Left lung (tissue), 10 donors: ENCODE data around the gene AP4S1. TPM values are rescaled to one million over a fixed set of nuclear protein-coding genes. Genes with fewer than 3 reads are reported as not detected.
A peak's percentile ranks its signal among the peaks of the same experiment; 100 is the strongest.
"Not testable (repeated sequence)": the region's sequence is repeated elsewhere in the genome, so short reads cannot be mapped to it uniquely, and the experiment has no call there.

Source experiments
- ATAC-seq: fragments of 200-7000 bp; cut with Tn5 transposase; one replicate; pipeline ENCODE4 v1.9.1; 2020; ENCODE audit warnings: moderate library complexity
- DNase-seq, 4 donors: peaks; one replicate each; pipeline ENCODE4 v3.0.0-alpha.2; 2013 to 2020
- H3K27ac ChIP-seq, 2 donors: fragments of 200-600 bp; sonication (generic) in 1 of 2; one replicate each; pipeline versions ENCODE4 v1.5.0 to v1.8.0; 2020 to 2021
- H3K27me3 ChIP-seq, 2 donors: fragments of 200-600 bp; sonication (generic) in 1 of 2; one replicate each; pipeline versions ENCODE4 v1.5.0 to v1.8.0; 2020 to 2021
- H3K36me3 ChIP-seq, 2 donors: fragments of 200-600 bp; sonication (generic) in 1 of 2; one replicate each; pipeline versions ENCODE4 v1.5.0 to v1.8.0; 2020 to 2021
- H3K4me1 ChIP-seq, 2 donors: fragments of 200-600 bp; one replicate each; pipeline ENCODE4 v1.8.0; 2021
- H3K4me3 ChIP-seq, 2 donors: fragments of 200-600 bp; sonication (generic) in 1 of 2; one replicate each; pipeline versions ENCODE4 v1.5.0 to v1.8.0; 2020 to 2021; ENCODE audit warnings: mild to moderate bottlenecking in 1 of 2
- H3K9me3 ChIP-seq, 2 donors: fragments of 200-600 bp; sonication (generic) in 1 of 2; one replicate each; pipeline versions ENCODE4 v1.5.0 to v1.8.0; 2020 to 2021
- intact Hi-C, 2 donors: fragments of 100-400 bp; cut with DNase I; formaldehyde crosslinking; loops; one replicate each; pipeline versions ENCODE4 v1.11.2 to v1.14.2; 2022
- polyA plus RNA-seq, 6 donors: library from polyadenylated mRNA; unstranded; fragments of 120-200 nt; gene quantifications; one replicate each; pipeline ENCODE4 v1.2.1, GENCODE V29; 2013; ENCODE audit not compliant: insufficient read length in 6 of 6
- total RNA-seq, 2 donors: library from RNA; stranded (reverse); fragmentation: NEBNext Ultra II Directional; extraction: Animal tissue kit (Norgen Biotek cat#: 25700); gene quantifications; one replicate each; pipeline ENCODE4 v1.2.1, GENCODE V29; 2021
- TF ChIP-seq, protein P1 (sequence below), 2 donors: fragments of 200-600 bp; sonication (generic) in 1 of 2; IDR thresholded peaks; one replicate each; pipeline versions ENCODE4 v1.5.0 to v1.8.0; 2021; ENCODE audit warnings: antibody characterized with exemption in 2 of 2
- donor health status: DM: no; HTN: yes; CAD: no.
- donor health status: DM: no; HTN: no; CAD: no.

AP4S1 gene
- total and polyA plus RNA-seq, 8 donors: 6.9 to 25.0 (median 19.6) TPM

DNA sequence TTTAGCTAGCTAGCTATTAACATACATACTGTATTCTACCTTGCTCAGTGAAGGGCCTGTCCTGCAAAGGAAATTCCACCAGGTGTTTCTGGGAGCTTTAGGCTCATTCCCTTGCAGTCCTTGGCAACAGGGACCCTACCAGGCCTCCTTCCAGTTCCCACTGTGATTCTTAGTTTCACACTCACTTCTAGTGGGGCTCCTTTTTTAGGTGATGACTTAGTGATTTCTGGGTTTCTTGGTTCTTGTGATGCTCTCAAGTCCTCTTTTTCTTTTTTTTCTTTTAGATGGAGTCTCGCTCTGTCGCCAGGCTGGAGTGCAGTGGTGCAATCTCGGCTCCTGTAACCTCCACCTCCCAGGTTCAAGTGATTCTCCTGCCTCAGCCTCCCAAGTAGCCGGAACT lies 11.1 kb downstream of the AP4S1 start:
- H3K4me3 ChIP-seq: no peak overlapping the region
- H3K4me1 ChIP-seq: no peaks in the 10 kb centered on the region
- H3K9me3 ChIP-seq: no peaks in the 10 kb centered on the region
- no peaks in the 10 kb centered on the region for H3K36me3 ChIP-seq
- TF ChIP-seq, protein P1, sequence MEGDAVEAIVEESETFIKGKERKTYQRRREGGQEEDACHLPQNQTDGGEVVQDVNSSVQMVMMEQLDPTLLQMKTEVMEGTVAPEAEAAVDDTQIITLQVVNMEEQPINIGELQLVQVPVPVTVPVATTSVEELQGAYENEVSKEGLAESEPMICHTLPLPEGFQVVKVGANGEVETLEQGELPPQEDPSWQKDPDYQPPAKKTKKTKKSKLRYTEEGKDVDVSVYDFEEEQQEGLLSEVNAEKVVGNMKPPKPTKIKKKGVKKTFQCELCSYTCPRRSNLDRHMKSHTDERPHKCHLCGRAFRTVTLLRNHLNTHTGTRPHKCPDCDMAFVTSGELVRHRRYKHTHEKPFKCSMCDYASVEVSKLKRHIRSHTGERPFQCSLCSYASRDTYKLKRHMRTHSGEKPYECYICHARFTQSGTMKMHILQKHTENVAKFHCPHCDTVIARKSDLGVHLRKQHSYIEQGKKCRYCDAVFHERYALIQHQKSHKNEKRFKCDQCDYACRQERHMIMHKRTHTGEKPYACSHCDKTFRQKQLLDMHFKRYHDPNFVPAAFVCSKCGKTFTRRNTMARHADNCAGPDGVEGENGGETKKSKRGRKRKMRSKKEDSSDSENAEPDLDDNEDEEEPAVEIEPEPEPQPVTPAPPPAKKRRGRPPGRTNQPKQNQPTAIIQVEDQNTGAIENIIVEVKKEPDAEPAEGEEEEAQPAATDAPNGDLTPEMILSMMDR (IDR thresholded peaks at IDR 0.05): no peak
- intact Hi-C loops: no loop called here
- no peak overlapping the region for H3K27ac ChIP-seq
- no peak for ATAC-seq
- DNase-seq: no peak
- H3K27me3 ChIP-seq: no peaks in the 10 kb centered on the region

DNA sequence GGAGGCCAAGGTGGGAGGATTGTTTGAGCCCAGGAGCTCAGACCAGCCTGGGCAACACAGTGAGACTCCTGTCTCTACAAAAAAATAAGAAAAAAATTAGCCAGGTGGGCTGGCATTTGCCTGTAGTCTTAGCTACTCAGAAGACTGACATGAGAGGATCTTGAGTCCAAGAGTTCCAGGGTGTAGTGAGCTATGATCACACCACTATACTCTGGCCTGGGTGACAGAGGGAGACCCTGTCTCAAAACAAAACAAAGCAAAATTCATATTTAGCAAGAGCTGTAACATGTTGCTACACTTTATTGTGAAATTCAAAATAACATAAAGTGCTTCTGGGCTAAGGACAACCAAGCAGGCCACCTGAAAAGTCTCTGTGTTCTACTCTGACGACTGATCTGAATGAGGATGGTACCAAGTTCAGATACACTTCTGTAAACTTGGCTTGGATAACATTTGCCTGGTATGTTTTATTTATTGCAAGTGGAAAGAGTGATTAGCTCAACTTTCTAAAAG lies 12.3 kb downstream of the AP4S1 start:
- Histone ChIP-seq H3K4me3 (no peak overlapping the region), H3K4me1 (no peaks in the 10 kb centered on the region), H3K9me3 (no peaks in the 10 kb centered on the region), H3K27me3 (no peaks in the 10 kb centered on the region), H3K36me3 (no peaks in the 10 kb centered on the region), H3K27ac (no peak overlapping the region)
- ATAC-seq (no peak), DNase-seq (no peak)
- intact Hi-C loops: no loop called here
- TF ChIP-seq, protein P1 (IDR thresholded peaks at IDR 0.05): no peak

DNA sequence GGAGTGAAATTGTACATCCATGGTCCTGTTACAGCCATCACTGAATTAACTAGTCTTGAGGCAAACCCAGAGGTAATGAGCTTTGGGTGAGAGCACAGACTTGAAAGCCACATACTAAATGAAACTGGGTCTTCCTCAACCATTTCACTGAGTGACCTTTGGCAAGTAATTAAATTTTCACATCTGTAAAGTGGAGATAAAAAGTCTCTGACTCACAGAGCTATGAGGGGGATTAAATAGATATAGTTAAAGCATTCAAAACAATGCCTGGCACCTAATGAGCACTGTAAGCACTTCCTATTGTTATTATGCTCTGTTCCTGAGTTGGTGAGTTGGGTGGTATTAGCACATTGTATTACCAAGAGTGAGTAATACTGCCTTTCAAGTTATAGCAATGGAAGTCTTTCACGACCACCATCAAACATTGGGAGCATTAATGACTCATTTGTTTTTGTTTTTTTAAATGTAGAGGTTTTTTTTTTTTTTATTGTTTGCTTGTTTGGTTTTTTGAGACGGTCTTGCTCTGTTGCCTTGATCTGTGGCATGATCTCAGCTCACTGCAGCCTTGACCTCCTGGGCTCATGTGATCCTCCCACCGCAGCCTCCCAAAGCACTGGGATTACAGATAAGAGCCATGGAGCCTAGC lies 13.2 kb downstream of the AP4S1 start:
- H3K4me3 ChIP-seq: no peak overlapping the region
- H3K27me3 ChIP-seq: no peaks in the 10 kb centered on the region
- peak; percentile 43 for ATAC-seq
- TF ChIP-seq, protein P1 (IDR thresholded peaks at IDR 0.05): no peak
- H3K4me1 ChIP-seq: no peaks in the 10 kb centered on the region
- H3K36me3 ChIP-seq: no peaks in the 10 kb centered on the region
- no peaks in the 10 kb centered on the region for H3K9me3 ChIP-seq
- H3K27ac ChIP-seq: no peak overlapping the region
- intact Hi-C loops: no loop called here
- DNase-seq: no peak

DNA sequence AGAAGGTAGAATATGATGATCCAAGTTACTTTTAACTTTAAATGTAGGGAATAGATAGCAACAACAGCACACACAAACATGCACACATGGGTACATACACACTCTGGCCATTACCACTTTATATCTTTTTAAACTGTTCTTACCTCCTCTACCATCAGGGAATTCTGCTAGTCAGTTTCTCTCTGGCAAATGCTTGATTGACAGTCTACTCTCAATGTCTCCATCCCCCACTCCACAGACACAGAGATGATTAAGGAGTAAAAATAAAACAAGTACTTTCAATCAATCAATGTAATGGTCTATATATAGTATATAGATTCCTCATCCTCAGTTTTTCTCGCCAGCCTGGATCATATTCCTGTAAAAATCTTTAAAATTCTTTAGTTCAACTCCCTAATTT lies 16.9 kb downstream of the AP4S1 start:
- no peaks in the 10 kb centered on the region for H3K27me3 ChIP-seq
- no peak for ATAC-seq
- no peak for DNase-seq
- H3K36me3 ChIP-seq: no peaks in the 10 kb centered on the region
- intact Hi-C loops: no loop called here
- H3K4me1 ChIP-seq: no peaks in the 10 kb centered on the region
- TF ChIP-seq, protein P1 (IDR thresholded peaks at IDR 0.05): no peak
- H3K27ac ChIP-seq: no peak overlapping the region
- no peaks in the 10 kb centered on the region for H3K9me3 ChIP-seq
- H3K4me3 ChIP-seq: no peak overlapping the region

DNA sequence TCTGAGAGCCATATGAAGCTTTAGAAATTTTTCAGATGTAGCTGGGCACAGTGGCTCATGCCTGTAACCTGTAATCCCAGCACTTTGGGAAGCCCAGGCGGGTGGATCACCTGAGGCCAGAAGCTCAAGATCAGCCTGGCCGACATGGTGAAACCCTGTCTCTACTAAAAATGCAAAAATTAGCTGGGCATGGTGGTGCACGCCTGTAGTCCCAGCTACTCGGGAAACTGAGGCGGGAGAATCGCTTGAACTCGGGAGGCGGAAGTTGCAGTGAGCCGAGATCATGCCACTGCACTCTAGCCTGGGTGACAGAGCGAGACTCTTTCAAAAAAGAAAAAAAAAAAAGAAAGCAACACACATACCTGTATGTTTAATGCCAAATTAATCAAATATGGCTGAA lies 17.4 kb downstream of the AP4S1 start:
- H3K36me3 ChIP-seq, ATAC-seq, H3K9me3 ChIP-seq, H3K4me1 ChIP-seq, H3K4me3 ChIP-seq, intact Hi-C loops, H3K27ac ChIP-seq, DNase-seq, H3K27me3 ChIP-seq: not testable (repeated sequence)

DNA sequence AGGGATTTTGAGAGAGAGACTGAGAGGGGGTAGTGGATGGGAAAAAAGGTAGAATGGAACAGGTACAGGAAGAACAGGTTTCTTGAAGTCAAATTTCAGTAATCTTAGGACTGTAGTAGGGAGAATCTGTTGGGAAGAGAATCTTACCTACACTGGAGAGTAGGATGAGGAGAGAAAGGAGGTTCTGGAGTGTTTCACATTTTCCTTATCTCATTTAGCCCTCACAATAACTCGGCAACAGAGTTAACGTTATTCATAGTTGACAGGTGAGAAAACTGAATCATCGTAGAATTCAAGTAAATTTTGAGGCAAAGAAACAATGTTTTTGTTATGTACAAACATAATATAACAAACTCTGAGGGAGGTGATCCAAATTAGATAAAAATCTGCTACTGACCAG lies 17.9 kb downstream of the AP4S1 start:
- Histone ChIP-seq H3K4me3 (no peak overlapping the region), H3K27me3 (no peaks in the 10 kb centered on the region), H3K9me3 (no peaks in the 10 kb centered on the region), H3K36me3 (no peaks in the 10 kb centered on the region), H3K27ac (no peak overlapping the region), H3K4me1 (no peaks in the 10 kb centered on the region)
- intact Hi-C loops: no loop called here
- DNase-seq (no peak), ATAC-seq (no peak)
- TF ChIP-seq, protein P1 (IDR thresholded peaks at IDR 0.05): no peak
